Measurements from ENCODE around the gene FOXR1.
"Not testable (repeated sequence)": the region's sequence is repeated elsewhere in the genome, so short reads cannot be mapped to it uniquely, and the experiment has no call there.

FOXR1 gene

GRCh38 chr11:118998388-118998717 is 26.8 kb downstream of the FOXR1 start:
- no peak for FAIRE-seq

DNA sequence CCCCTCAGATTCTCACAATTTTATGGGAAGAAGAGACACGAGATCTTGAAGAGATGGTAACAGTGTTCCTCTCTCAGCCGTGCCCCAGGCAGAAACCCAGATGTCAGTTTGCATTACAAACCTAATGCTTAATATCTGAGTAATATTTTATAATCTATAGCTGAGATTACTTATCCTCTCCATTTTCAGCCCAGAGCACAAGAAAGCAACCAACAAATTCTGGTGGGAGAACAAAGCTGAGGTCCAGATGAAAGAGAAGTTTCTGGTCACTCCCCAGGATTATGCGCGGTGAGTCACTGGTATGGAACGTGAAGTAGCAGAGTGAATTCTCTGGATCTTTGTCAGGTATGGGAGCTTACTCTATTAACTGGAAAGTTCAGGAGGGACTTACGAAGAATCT is 27.3 kb downstream of the FOXR1 start:
- FAIRE-seq: no peak

DNA sequence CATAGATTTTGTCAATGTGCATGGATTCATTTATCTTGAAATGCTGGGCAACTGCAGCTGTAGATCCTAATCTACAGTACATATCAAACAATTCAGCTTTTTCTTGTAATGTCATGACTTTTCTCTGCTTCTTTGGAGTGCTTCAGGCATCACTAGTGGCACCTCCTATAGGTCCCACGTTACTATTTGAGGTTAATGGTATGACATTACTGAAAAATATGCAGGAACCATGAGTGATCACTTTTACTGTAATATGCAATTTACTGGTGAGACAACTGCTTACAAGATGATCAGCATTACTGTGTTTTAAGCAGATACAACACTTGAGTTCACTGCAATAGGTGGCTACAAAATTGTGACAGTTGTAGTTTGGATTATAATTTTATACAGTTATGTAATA is 29.3 kb downstream of the FOXR1 start:
- FAIRE-seq: no peak

GRCh38 chr11:119006656-119007055 is 35.1 kb downstream of the FOXR1 start:
- no peak for FAIRE-seq

DNA sequence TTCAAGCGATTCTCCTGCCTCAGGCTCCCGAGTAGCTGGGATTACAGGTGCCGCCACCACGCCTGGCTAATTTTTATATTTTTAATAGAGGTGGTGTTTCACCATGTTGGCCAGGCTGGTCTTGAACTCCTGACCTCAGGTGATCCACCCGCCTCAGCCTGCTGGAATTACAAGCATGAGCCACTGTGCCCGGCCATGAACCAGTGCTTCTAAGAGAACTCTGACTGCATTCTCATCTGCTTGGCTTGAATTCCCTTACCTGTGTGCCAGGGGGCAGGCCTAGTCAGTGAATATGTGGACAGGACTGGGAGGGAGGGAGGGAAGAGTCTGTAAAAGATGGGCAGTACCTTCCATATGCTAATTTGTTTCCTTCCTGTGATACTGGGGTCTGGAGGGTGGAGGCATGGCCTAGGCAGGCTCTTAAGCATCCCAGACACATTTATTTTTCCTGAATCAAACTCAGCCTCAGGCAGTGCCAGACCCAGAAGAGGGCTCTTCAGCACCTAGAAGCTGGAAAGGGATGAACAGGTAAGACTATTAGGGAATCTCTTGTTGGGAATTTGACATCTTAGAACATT is 40.0 kb downstream of the FOXR1 start:
- FAIRE-seq: no peak

- no peak for FAIRE-seq
These were observed 41.1 kb downstream of the FOXR1 start for GRCh38 chr11:119012629-119013170.

DNA sequence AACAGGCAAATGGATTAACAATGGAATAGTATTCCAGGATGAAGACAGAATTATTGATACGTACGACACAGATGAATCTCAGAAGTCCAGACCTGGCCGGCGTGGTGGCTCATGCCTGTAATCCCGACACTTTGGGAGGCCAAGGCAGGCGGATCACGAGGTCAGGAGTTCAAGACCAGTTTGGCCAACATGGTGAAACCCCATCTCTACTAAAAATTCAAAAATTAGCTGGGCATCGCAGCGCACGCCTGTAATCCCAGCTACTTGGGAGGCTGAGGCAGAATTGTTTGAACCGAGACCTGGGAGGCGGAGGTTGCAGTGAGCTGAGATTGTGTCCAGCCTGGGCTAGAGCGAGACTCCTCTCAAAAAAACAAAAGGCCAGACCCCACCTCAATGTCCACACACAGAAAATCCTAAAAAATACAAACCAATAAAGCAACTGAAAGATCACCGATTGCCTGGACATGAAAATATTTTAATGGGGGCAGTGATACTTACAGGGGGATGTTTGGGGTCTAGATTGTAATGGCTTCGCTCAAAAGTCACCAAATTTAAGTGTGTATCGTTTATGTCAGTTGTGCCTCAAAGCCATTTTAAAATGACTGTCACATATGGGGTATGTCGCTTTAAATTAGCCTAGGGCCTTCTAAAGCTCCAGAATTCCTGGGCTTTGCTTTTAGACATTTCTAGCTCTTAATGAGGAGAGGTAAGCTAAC is 42.8 kb downstream of the FOXR1 start:
- FAIRE-seq: no peak

DNA sequence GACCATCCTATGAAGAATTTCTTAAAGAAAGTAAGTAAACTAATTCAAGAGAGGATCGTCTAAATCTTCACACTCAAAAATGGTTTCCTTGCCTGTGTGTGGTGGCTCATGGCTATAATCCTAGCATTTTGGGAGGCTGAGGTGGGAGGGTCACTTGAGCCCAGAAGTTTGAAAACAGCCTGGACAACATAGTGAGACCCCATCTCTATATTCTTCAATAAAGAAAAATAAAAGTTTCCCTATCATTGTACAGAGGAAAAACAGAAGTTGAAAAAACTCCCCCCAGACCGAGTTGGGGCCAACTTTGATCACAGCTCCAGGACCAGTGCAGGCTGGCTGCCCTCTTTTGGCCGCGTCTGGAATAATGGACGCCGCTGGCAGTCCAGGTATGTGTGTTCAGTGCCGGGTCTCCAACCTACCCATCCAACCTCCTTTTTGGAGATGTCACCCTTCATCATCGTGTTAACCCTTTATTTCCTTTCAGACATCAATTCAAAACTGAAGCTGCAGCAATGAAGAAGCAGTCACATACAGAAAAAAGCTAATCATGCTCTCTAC is 43.6 kb downstream of the FOXR1 start:
- no peak for FAIRE-seq

DNA sequence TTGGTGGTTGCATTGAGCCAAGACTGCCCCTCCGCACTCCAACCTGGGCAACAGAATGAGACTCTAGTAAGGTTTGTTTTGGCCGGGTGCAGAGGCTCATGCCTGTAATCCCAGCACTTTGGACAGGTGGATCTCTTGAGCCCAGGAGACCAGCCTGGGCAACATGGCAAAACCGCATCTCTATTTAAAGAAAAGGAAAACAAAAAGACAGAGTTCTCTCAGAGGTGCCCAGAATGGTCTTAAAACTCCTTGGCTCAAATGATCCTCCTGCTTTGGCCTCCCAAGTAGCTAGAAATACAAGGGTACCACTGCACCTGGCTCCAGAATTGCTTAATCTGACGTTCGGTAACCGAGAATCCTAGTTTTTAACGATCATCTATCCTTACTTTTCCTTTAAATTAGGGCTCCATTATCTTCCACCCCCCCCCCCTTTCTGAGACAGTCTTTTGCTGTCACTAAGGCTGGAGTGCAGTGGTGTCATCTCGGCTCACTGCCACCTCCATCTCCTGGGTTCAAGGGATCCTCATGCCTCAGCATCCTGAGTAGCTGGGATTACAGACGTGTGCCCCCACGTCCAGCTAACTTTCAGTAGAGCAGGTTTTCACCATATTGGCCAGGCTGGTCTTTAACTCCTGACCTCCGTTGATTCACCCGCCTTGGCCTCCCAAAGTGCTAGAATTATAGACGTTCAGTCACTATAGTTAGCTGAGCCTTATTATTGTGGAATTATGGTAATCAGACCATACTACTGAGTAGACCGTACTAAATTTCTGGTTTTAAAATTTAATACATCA is 44.9 kb downstream of the FOXR1 start:
- FAIRE-seq: no peak

- FAIRE-seq: not testable (repeated sequence)
These were observed 45.8 kb downstream of the FOXR1 start for GRCh38 chr11:119017377-119017776.

GRCh38 chr11:119018074-119018938 is 46.7 kb downstream of the FOXR1 start, which contains the start of the genes RPS25 and TRAPPC4:
Gene RPS25, minus strand, starts transcription at chr11:119018343. Its CDS starts 59 bp downstream, at chr11:119018284.
Gene TRAPPC4, plus strand, starts transcription at chr11:119018766. Its CDS starts 30 bp downstream, at chr11:119018796.
- peak; percentile 17 for FAIRE-seq

- FAIRE-seq: no peak
These were observed 48.4 kb downstream of the FOXR1 start for GRCh38 chr11:119019996-119020395.

GRCh38 chr11:119021631-119022030 is 50.1 kb downstream of the FOXR1 start:
- FAIRE-seq: no peak

GRCh38 chr11:119023741-119024140 is 52.2 kb downstream of the FOXR1 start:
- no peak for FAIRE-seq

- FAIRE-seq: no peak
These were observed 53.0 kb downstream of the FOXR1 start for GRCh38 chr11:119024430-119025098.

GRCh38 chr11:119025099-119025473 is 53.5 kb downstream of the FOXR1 start:
- no peak for FAIRE-seq

GRCh38 chr11:119025541-119025940 is 54.0 kb downstream of the FOXR1 start:
- FAIRE-seq: no peak

GRCh38 chr11:119025978-119026766 is 54.6 kb downstream of the FOXR1 start:
- FAIRE-seq: no peak

GRCh38 chr11:119026970-119027369 is 55.4 kb downstream of the FOXR1 start:
- FAIRE-seq: no peak

DNA sequence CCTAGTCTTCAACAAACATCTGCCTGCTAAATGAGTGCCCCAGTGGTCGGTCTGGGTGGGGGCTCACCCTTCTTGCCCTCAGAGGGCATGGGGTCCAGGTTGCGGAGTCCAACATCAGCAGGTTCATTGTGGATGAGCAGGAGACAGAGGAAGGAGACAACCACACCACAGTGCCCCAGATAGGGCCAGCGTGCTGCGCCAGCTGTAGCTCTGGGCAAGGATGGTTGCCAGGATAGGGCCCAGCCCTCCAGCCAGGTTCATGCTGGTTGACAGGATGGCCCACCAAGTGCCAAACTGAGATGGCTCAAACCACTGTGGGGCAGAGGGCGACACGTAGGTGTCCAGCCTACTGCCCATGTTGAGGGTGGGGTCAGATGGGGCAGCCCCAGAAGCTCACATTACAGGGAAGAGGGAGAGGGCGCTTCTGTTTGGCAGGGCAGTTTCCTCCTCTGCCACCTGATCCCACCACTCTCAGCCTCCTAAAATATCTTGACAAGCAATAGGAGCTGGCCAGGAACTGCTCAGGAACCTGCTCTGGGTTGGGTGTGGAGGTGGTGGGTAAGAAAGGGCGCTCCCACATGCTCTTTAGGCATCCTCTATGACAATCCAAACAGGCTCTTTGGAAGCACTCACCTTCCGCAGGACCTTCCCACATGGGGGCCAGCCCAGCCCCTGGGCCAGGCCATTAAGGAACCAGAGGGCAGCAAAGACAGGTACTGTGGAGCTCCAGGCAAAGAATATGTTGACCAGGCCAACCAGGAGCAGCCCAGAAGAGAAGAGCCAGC is 56.2 kb downstream of the FOXR1 start:
- FAIRE-seq: no peak

All from islet of Langerhans (tissue), 1 donor.